ENCODE data around the gene KCNK5. TPM values are rescaled to one million over a fixed set of nuclear protein-coding genes. Genes with fewer than 3 reads are reported as not detected.
A peak's percentile ranks its signal among the peaks of the same experiment; 100 is the strongest.

Gene KCNK5
- total RNA-seq, 4 donors from 2014 or later: 16.7 to 20.0 (median 18.4) TPM

DNA sequence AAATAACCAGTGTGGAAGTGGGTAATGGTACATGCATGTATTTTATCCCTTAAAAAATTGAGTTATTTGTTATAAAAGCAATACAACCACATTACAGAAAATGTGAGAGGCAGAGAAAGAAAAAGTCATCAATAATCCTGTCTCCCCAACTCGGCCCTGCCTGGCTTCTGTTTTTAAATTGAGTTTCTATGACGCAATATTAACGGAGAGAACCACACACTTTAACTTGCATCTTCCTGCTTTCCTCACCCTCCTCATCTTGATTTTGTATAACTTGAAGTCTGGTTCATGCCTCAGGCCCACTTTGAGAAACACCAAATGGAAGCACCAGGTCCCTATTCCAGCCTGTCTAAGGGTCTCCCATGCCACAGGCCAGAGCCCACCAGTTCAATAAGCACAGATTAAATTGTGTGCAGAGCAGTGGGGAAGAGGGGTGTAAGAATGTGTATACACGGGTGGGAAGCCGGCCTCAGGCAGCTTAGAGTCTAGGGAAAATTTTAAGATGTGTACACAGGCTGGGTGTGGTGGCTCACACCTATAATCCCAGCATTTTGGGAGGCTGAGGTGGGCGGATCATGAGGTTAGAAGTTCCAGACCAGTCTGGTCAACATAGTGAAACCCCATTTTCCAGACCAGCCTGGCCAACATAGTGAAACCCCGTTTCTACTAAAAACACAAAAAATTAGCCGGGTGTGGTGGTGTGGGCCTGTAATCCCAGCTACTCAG lies 15.9 kb downstream of the KCNK5 start:
- 69 to 71% methylated on average over 8 of the region's 8 CpGs for WGBS, 2 donors

GRCh38 chr6:39211183-39211582 lies 18.1 kb downstream of the KCNK5 start:
- Histone ChIP-seq H3K9me3 (no peaks in the 10 kb centered on the region), H3K4me1 (peaks cover 0 to 88% (median 42%) of the 10 kb centered on the region in 4 donors), H3K4me3 (no peak overlapping the region), H3K27ac (peak overlapping the region in 2 of 4 donors; percentile 45 to 68), H3K27me3 (no peaks in the 10 kb centered on the region), H3K36me3 (no peaks in the 10 kb centered on the region)
- 67 to 70% methylated on average over 10 of the region's 10 CpGs for WGBS, 2 donors
- DNase-seq (ENCODE audit: low spot score in 2 of 2): no peak
- TF ChIP-seq POLR2A (IDR thresholded peaks at IDR 0.05) (no peak), EP300 (IDR thresholded peaks at IDR 0.05) (no peak)
- TF ChIP-seq, protein P1, sequence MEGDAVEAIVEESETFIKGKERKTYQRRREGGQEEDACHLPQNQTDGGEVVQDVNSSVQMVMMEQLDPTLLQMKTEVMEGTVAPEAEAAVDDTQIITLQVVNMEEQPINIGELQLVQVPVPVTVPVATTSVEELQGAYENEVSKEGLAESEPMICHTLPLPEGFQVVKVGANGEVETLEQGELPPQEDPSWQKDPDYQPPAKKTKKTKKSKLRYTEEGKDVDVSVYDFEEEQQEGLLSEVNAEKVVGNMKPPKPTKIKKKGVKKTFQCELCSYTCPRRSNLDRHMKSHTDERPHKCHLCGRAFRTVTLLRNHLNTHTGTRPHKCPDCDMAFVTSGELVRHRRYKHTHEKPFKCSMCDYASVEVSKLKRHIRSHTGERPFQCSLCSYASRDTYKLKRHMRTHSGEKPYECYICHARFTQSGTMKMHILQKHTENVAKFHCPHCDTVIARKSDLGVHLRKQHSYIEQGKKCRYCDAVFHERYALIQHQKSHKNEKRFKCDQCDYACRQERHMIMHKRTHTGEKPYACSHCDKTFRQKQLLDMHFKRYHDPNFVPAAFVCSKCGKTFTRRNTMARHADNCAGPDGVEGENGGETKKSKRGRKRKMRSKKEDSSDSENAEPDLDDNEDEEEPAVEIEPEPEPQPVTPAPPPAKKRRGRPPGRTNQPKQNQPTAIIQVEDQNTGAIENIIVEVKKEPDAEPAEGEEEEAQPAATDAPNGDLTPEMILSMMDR (IDR thresholded peaks at IDR 0.05): no peak

More for the DNA sequence above, 15.9 kb downstream of the KCNK5 start:
- H3K9me3 ChIP-seq: no peaks in the 10 kb centered on the region
- H3K36me3 ChIP-seq: no peaks in the 10 kb centered on the region
- H3K4me3 ChIP-seq: no peak overlapping the region
- no peak for DNase-seq (ENCODE audit: low spot score in 2 of 2)
- H3K27me3 ChIP-seq: no peaks in the 10 kb centered on the region
- H3K27ac ChIP-seq: no peak overlapping the region
- H3K4me1 ChIP-seq: peaks cover 0 to 87% (median 45%) of the 10 kb centered on the region in 4 donors
- TF ChIP-seq, protein P1 (IDR thresholded peaks at IDR 0.05): no peak

- 58 to 72% methylated on average over 5 of the region's 5 CpGs for WGBS, 2 donors
Observed at GRCh38 chr6:39210450-39210849, 18.8 kb downstream of the KCNK5 start.

DNA sequence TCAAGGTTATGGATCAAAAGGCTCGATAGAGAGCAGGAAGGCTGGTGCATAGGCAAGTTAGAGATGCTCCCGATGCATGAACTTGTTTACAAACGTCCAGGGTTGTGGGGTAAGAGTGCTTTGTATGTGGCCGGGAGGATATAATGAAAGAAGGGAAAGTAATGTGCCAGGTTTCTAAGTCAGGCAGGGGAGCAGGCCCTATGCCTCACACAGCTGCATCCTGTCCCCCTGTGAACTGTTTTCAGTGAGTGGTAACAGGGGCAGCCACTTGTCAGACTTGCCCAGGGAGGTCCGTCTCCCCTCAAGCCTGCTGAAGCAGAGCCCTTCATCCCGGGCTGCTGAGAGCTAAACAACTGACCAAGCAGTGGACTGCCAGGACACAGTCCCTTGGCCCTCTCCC lies 19.4 kb downstream of the KCNK5 start:
- H3K4me3 ChIP-seq: no peak overlapping the region
- H3K27ac ChIP-seq: peak overlapping the region in 3 of 4 donors; percentile 64 to 70 (median 68)
- TF ChIP-seq EP300 (IDR thresholded peaks at IDR 0.05): no peak
- TF ChIP-seq POLR2A (IDR thresholded peaks at IDR 0.05): no peak
- TF ChIP-seq, protein P1 (IDR thresholded peaks at IDR 0.05): no peak
- no peaks in the 10 kb centered on the region for H3K9me3 ChIP-seq
- no peaks in the 10 kb centered on the region for H3K27me3 ChIP-seq
- peaks cover 0 to 88% (median 32%) of the 10 kb centered on the region in 4 donors for H3K4me1 ChIP-seq
- 41 to 45% methylated on average over 6 of the region's 6 CpGs for WGBS, 2 donors
- no peak for DNase-seq (ENCODE audit: low spot score in 2 of 2)
- H3K36me3 ChIP-seq: no peaks in the 10 kb centered on the region

More at GRCh38 chr6:39210450-39210849, 18.8 kb downstream of the KCNK5 start:
- H3K4me1 ChIP-seq: peaks cover 0 to 88% (median 36%) of the 10 kb centered on the region in 4 donors
- no peak for DNase-seq (ENCODE audit: low spot score in 2 of 2)
- no peak overlapping the region for H3K4me3 ChIP-seq
- H3K36me3 ChIP-seq: no peaks in the 10 kb centered on the region
- H3K27ac ChIP-seq: peak overlapping the region in 2 of 4 donors; percentile 68 to 70
- TF ChIP-seq POLR2A (IDR thresholded peaks at IDR 0.05) (no peak), EP300 (IDR thresholded peaks at IDR 0.05) (no peak)
- no peaks in the 10 kb centered on the region for H3K9me3 ChIP-seq
- H3K27me3 ChIP-seq: no peaks in the 10 kb centered on the region

GRCh38 chr6:39209360-39209811 lies 19.9 kb downstream of the KCNK5 start:
- no peak for TF ChIP-seq POLR2A (IDR thresholded peaks at IDR 0.05)
- no peaks in the 10 kb centered on the region for H3K9me3 ChIP-seq
- H3K27me3 ChIP-seq: no peaks in the 10 kb centered on the region
- H3K4me1 ChIP-seq: peaks cover 0 to 88% (median 32%) of the 10 kb centered on the region in 4 donors
- H3K36me3 ChIP-seq: no peaks in the 10 kb centered on the region
- H3K4me3 ChIP-seq: no peak overlapping the region
- H3K27ac ChIP-seq: peak overlapping the region in 3 of 4 donors; percentile 64 to 70 (median 68)
- DNase-seq (ENCODE audit: low spot score in 2 of 2): no peak
- 25 to 40% methylated on average over 6 of the region's 6 CpGs for WGBS, 2 donors

GRCh38 chr6:39208223-39208739 lies 21.0 kb downstream of the KCNK5 start:
- no peak overlapping the region for H3K4me3 ChIP-seq
- TF ChIP-seq EP300 (IDR thresholded peaks at IDR 0.05) (no peak), POLR2A (IDR thresholded peaks at IDR 0.05) (no peak)
- TF ChIP-seq, protein P1 (IDR thresholded peaks at IDR 0.05): no peak
- H3K27ac ChIP-seq: peak overlapping the region in 3 of 4 donors; percentile 39 to 68 (median 54)
- no peaks in the 10 kb centered on the region for H3K36me3 ChIP-seq
- no peaks in the 10 kb centered on the region for H3K9me3 ChIP-seq
- DNase-seq (ENCODE audit: low spot score in 2 of 2): no peak
- WGBS, 2 donors: 57 to 58% methylated on average over 6 of the region's 6 CpGs
- H3K4me1 ChIP-seq: peaks cover 0 to 92% (median 35%) of the 10 kb centered on the region in 4 donors
- no peaks in the 10 kb centered on the region for H3K27me3 ChIP-seq

Measured in tibial nerve (tissue), 4 donors.